ENCODE results near the gene POLR3K. TPM values are rescaled to one million over a fixed set of nuclear protein-coding genes. Genes with fewer than 3 reads are reported as not detected.

POLR3K gene
- total and polyA plus RNA-seq, 2 donors (not counting 3 experiments of a cell fraction or from before 2014, with no cell fraction given) = 20.6 to 33.2 TPM

DNA sequence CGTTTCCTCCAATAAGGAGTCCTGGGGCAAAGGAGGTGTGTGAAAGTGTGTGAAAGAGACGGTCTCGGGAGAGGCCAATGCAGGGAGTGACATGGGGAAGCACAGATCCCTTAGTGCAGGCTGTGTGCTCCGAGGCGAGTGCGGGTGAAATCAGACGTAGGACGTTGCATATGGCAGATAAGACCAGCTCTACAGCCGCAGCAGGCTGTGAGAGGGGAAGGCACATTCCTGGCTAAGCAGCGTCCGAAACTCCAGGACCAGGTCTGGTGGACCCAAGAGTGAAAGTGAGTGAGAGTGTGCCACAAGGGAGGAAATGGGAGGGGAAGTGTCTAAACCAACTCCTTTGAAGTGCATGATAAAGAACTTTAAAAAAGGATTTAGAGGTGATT is 11.3 kb downstream of the POLR3K start:
- H3K9ac ChIP-seq (replicated peaks; ENCODE audit: extremely low read depth, insufficient read depth, low read length) = no peak overlapping the region
- H3K36me3 ChIP-seq (ENCODE audit: control insufficient read depth in 2 of 2, extremely low read depth in 1 of 2, insufficient read depth in 2 of 2, low read length in 2 of 2) = peaks cover 3 to 4% of the 10 kb centered on the region in 2 experiments
- dilution Hi-C loops (cut with MboI; ENCODE audit: extremely low pct_ligation_motif_present, low sequenced_read_pairs) (no loop called here), intact Hi-C loops (cut with micrococcal nuclease) (no loop called here)
- no peak overlapping the region for H3K4me2 ChIP-seq (ENCODE audit: insufficient read depth, low read length)
- no peak overlapping the region for H3K27ac ChIP-seq (ENCODE audit: insufficient read depth, low read depth, low read length)
- H3K27me3 ChIP-seq (ENCODE audit: control insufficient read depth in 2 of 2, insufficient read depth in 2 of 2, low read length in 2 of 2) = no peaks in the 10 kb centered on the region
- BruUV-seq (replicated peaks) = no TSS peak
- no peaks in the 10 kb centered on the region for H3K9me1 ChIP-seq (replicated peaks; ENCODE audit: control insufficient read depth, extremely low read depth, insufficient read depth, low read length)
- no peak for TF ChIP-seq FOS (IDR thresholded peaks at IDR 0.05; ENCODE audit: borderline replicate concordance, insufficient read depth, low read length)
- TF ChIP-seq MYC (IDR thresholded peaks at IDR 0.05; ENCODE audit: low read depth, low read length) = no peak
- no peak for TF ChIP-seq POLR2A (IDR thresholded peaks at IDR 0.05; ENCODE audit: low read depth, low read length)
- TF ChIP-seq, protein P1, sequence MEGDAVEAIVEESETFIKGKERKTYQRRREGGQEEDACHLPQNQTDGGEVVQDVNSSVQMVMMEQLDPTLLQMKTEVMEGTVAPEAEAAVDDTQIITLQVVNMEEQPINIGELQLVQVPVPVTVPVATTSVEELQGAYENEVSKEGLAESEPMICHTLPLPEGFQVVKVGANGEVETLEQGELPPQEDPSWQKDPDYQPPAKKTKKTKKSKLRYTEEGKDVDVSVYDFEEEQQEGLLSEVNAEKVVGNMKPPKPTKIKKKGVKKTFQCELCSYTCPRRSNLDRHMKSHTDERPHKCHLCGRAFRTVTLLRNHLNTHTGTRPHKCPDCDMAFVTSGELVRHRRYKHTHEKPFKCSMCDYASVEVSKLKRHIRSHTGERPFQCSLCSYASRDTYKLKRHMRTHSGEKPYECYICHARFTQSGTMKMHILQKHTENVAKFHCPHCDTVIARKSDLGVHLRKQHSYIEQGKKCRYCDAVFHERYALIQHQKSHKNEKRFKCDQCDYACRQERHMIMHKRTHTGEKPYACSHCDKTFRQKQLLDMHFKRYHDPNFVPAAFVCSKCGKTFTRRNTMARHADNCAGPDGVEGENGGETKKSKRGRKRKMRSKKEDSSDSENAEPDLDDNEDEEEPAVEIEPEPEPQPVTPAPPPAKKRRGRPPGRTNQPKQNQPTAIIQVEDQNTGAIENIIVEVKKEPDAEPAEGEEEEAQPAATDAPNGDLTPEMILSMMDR (IDR thresholded peaks at IDR 0.05; ENCODE audit: extremely low read depth in 1 of 2, insufficient read depth in 1 of 2, low read depth in 1 of 2, low read length in 2 of 2) = no peak
- no peak for TF ChIP-seq GATA2 (IDR thresholded peaks at IDR 0.05; ENCODE audit: insufficient read depth, insufficient read length, low read depth, low read length)
- TF ChIP-seq EZH2 (IDR thresholded peaks at IDR 0.05; ENCODE audit: borderline replicate concordance, low read depth, low read length, severe bottlenecking) = no peak
- H3K4me1 ChIP-seq (ENCODE audit: control insufficient read depth, extremely low read depth, insufficient read depth, low read length) = no peaks in the 10 kb centered on the region
- H2AFZ ChIP-seq (ENCODE audit: low read depth, low read length) = no peak overlapping the region
- DNase-seq (ENCODE audit: low read depth, low spot score) = no peak
- no peaks in the 10 kb centered on the region for H4K20me1 ChIP-seq (replicated peaks; ENCODE audit: control insufficient read depth, extremely low read depth, insufficient read depth, low read length)
- H3K9me3 ChIP-seq (replicated peaks; ENCODE audit: control insufficient read depth, insufficient read depth, low read length) = no peaks in the 10 kb centered on the region
- no peak for FAIRE-seq
- no peaks in the 10 kb centered on the region for H3K79me2 ChIP-seq (ENCODE audit: control insufficient read depth, insufficient read depth, low read length)
- no peak overlapping the region for H3K4me3 ChIP-seq (replicated peaks in 1 of 3; ENCODE audit: insufficient read depth in 1 of 3, low read depth in 1 of 3, low read length in 3 of 3)
- ChIA-PET POLR2A (no interaction called here), CTCF (interaction anchor here (1.3 kb wide), 1 partner anchor 11 kb away, joined by 3 read pairs; the partner anchor contains the start of gene POLR3K)

Measured in endothelial cell of umbilical vein (primary cell).